Activated T-cell treated with anti-CD3 and anti-CD28 coated beads for 24 hours (primary cell): ENCODE results near the gene DGCR6.
A peak's percentile ranks its signal among the peaks of the same experiment; 100 is the strongest.
"Not testable (repeated sequence)": the region's sequence is repeated elsewhere in the genome, so short reads cannot be mapped to it uniquely, and the experiment has no call there.

Experiments used
- DNase-seq: peaks from one replicate; pipeline ENCODE4 v3.0.0-alpha.2; 2020; ENCODE audit warnings: low read depth

Gene DGCR6

DNA sequence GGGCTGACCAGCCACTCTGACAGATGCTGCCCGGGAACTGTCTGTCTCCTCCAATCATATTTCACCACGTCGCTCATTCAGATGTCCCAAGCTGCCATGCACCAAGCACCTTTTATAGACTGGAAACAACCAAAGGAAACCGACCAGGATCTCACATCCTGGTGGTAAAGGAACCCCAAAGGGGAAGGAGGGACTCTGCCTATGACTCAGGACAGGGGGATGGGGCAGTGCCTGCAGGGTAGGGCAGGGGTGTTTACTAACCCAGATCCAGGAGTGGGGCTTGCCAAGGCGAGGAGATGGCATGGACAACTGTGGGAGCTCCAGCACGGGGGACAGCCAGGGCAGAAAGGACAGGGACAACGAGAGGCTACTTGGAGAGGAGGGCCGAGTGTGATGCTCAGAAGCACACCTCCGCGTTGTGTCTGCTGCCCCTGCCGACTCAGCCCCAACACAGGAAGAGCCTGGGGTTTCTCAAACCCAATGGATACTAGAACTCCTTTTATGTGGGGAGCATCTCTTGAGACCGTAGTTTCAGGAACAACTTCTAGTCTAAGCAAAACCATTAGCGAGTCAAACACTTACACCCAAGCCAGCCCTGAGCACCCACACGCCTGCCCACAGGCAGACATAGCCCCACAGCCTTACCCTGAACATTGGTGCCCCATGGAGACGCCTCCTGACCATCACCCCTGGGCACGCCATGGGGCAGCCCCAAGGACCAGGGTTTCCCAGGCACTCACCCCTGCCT, 26.0 kb downstream of the DGCR6 start:
- DNase-seq, result no peak

GRCh38 chr22:18933914-18934313, 27.8 kb downstream of the DGCR6 start:
- no peak for DNase-seq

DNA sequence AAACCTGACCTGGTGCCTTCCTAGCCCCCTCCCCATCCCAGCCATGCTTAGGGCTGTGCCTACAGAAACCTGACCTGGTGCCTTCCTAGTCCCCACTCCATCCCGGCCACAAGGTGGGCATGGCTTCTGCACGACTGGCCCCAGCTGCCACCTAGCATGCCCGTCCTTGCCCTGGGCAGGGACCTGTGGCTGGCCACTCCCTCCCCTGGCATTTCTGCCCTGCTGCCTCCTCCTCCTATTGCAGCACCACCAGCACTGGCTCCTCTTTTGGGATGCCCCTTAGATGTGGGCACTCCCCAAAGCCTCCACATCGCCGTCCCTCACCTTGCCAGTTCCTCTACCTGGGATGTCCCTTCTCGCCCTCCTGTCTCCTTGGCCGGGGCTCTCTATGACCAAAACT, 28.6 kb downstream of the DGCR6 start:
- DNase-seq, result not testable (repeated sequence)

DNA sequence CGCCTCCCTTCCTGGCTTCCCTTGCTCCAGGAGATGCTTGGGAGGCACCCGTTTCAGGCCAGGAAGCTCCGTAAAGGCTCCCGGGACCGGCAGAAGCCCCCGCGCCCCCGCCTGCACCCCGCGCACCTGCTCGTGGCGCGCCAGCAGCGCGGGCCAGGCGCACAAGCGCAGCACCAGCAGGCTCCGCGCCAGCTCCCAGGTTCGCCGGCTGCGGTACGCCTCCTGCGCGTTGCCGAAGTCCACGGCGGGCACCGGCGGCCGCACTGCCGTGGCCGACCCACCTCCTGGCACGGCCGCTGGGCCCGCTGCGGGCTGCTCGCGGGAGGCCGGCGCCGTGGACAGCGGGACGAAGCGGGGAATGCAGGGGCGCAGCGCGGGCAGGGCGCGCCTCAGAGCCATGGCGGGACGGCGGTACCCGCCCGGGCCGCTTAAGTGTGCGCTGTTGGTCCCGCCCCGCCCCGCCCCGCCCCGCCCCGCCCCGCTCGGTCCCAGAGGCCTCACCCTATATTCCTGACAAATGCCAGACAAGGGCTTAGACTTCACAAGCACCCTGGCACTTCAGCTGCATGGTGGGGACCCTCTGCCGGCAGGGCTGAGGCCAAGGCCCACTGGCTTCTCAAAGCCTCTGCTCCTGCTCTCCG, 29.9 kb downstream of the DGCR6 start, which contains the start of gene PRODH:
PRODH (minus strand) TSS at position 405 of the 641 bp plus-strand sequence; CDS start at position 399, 6 bp downstream.
- no peak for DNase-seq

- DNase-seq, result not testable (repeated sequence)
Measured at GRCh38 chr22:18938691-18939090, 32.6 kb downstream of the DGCR6 start.

GRCh38 chr22:18947105-18947504, 41.0 kb downstream of the DGCR6 start:
- DNase-seq, result not testable (repeated sequence)

DNA sequence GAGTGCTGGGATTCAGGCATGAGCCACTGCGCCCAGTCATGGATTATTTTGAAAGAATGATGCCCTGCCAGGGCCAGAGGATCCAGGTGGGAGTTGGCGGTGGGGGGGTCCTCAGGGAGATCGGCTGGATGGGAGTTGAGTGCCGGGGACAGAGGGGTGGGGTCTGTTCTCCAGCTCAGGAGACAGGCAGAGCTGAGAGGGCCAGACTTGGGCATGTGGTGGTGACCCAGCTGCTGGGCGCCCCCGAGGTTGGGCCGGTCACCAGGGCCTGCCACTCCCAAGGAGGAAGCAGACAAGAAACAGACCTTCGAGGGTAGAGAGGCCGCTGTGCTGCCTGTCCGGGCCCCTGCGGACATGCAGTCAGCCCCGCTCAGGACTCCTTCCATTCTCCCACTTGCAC, 41.8 kb downstream of the DGCR6 start:
- no peak for DNase-seq

GRCh38 chr22:18950141-18950540, 44.0 kb downstream of the DGCR6 start:
- no peak for DNase-seq

GRCh38 chr22:18952022-18952421, 45.9 kb downstream of the DGCR6 start:
- no peak for DNase-seq

DNA sequence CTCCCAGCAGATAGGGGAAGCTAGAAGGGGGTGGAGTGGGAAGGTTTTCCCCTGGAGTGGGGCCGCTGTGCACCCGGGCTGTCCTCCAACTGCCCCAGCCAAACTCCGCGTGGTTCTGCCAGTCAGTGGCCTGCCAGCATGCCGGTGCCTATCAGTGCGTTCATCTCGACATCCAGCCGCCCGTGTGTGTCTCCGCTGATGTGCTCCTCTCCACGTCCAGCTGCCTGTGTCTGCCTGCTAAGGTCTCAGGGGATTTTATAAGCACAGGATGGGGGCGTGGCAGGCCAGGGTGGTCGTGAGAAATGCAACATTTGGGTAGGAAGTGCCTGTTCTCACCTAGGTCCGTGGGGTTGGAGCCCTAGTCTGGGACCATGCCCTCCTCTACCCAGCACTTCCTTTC, 47.0 kb downstream of the DGCR6 start:
- not testable (repeated sequence) for DNase-seq

DNA sequence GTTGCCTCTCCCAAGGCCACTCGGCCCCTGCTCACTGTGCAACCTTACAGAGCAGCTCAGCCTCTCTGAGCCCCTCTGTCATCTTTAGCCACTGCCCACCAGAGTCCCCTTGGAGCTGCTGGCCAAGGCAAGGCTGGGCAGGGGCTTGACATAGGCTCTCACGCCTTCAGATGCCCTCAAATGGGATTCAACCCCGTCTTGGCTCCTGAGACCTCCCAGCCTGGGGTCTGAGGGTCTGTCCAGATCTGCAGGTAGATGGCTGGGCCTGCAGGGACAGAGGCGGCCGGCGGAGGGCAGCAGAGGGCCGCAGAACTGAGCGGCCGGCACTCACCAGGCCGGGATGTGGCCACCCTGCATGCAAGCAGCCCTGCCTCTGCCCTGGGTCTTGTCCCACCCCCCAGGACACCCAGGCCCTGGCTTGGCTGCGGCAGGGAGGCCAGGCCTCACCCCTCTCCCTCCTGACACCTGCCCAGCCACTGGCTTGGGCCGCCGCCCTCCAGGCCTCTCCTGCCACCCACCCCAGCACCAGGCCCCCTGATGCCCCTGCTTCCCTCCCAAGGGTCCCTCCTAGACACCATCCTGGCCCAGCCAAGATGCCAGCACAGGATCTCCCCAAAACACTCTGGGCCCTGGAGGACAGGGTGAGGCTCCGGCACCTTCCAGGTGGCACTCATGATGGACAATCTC, 48.3 kb downstream of the DGCR6 start:
- DNase-seq, result peak; percentile 41

GRCh38 chr22:18954990-18955571, 49.0 kb downstream of the DGCR6 start:
- no peak for DNase-seq

DNA sequence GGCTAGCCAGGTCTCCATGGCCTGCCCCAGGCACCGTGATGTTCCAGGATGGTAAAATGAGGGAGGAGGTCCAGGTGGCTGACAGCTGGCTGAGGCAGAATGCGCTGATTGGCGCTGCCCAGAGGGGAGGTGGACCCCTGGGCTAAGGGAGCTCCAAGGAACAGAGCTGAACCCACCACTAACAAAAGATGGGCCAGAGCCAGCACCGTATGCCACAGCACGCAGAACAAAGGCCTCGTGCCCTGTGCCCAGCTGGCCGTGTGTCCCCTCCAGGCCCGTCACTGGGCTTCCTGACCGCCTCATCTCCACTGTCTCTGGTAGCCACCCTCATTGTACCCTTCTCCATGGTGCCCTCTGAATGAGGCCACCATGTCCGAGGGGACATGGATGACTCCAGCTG, 49.6 kb downstream of the DGCR6 start:
- no peak for DNase-seq

GRCh38 chr22:18956121-18956895, 50.2 kb downstream of the DGCR6 start:
- DNase-seq, result not testable (repeated sequence)

DNA sequence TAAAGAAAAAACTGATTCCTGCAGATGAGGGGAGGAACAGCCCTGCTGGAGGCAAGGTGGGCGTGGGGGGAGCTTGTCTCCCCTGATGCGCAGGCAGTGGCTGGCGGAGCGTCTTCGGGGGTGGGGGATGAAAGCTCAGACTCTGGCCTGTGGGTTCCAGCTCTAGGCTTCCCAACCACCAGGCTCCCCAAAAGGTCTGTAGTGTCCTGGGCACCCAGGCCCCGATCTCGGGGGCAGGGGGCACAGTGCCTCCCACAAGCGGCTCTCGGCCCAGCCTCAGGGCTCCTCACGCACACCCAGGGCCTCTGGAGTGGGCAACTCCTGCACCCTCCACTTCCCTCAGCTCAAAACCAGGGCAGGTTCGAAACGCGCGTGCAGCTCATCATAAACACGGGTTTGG, 50.8 kb downstream of the DGCR6 start:
- DNase-seq, result not testable (repeated sequence)

- DNase-seq, result not testable (repeated sequence)
Measured at GRCh38 chr22:18957621-18958320, 51.7 kb downstream of the DGCR6 start.

DNA sequence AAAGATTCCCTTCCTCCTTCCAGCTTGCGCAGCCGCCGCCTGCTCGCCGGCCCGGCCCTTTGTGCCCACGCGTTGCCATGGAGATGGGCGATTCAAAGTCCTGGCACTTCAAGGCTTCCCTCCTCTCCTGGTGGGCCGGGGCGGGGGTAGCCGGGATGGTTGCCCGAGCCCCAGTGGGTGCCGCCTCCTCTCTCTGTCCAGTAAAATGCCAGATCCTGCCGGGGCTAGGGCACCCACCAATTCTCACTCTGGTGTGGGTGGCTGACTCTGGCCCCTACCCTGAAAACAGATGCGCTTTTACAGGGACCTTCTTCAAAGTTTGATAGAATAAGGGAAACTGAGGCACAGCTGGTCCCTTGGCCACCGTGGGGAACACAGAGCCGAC, 52.2 kb downstream of the DGCR6 start:
- not testable (repeated sequence) for DNase-seq

GRCh38 chr22:18958738-18959137, 52.6 kb downstream of the DGCR6 start:
- not testable (repeated sequence) for DNase-seq

- DNase-seq, result not testable (repeated sequence)
Measured at GRCh38 chr22:18959266-18959665, 53.1 kb downstream of the DGCR6 start.

DNA sequence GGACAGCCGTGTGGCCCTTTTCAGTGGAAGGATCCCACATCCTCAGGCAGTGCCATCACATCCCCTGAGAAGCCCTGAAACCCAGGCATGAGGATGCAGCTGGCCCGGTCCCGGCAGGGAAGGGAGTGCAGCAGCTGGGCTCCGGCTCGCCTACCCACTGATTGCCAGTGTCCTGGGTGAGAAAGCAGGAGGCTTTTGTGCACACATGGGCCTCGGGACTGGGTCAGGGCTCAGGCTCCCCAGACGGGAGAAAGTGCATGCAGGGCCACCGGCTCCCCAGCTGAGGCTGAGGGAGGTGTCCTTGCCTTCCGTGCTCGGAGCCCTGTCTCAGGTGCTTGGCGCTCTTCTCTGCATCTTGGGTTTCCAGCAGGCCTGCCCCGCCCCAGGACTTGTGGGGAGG, 53.6 kb downstream of the DGCR6 start:
- not testable (repeated sequence) for DNase-seq

DNA sequence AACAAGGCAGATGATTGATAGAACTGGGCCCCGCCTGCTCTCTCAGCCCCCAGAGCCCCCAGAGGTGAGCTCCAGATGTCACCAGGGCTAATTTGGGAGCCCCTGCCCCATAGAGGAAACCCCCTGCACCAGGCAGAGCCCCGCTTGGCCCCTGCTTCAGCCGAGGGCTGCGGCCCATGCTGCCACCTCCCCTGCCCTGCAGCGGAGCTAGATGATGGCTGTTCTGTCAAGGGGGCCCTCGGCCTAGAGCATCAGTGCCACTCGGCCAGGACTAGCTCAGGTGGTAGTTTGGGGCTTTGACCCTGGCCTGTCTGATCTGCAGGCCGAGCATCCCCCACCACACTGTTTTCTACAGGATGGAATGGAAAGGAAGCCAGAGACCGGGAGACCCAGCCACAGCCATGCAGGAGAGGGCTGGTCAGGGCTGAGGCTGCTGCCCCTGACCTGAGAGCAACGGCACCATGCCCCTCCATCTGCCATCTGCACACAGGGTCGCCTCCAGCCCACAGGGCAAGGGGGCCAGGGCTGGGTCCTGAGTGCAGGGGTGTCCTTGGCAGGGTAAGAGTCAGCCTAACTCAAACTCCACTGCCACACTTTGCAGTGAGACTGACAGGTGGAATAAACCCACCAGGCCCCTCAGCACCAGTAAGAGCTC, 54.2 kb downstream of the DGCR6 start:
- DNase-seq, result not testable (repeated sequence)
